Pancreas (tissue), 10 donors: ENCODE data around the gene CEP128. TPM values are rescaled to one million over a fixed set of nuclear protein-coding genes. Genes with fewer than 3 reads are reported as not detected.

ENCODE experiments used
- ATAC-seq, 4 donors: fragments of 200-7000 bp; cut with Tn5 transposase; one replicate each; pipeline versions ENCODE4 v1.8.0 to v1.9.1; 2020; ENCODE audit warnings: mild to moderate bottlenecking in 4 of 4, moderate library complexity in 4 of 4
- DNase-seq, 6 donors: peaks; one replicate each; pipeline ENCODE4 v3.0.0-alpha.2; 2020
- FAIRE-seq: peaks from 2 replicates; lab custom pipeline; 2012; peaks lifted over from hg19 to GRCh38; lab: Jason Lieb, UNC
- H3K27ac ChIP-seq, 4 donors: fragments of 200-600 bp; sonication (generic); 1 replicate in 3 of 4; 2 replicates in 1 of 4; pipeline versions ENCODE4 v1.5.0 to v1.8.0; 2020
- H3K27me3 ChIP-seq, 4 donors: fragments of 200-600 bp; one replicate each; pipeline ENCODE4 v1.8.0; 2021
- H3K36me3 ChIP-seq, 3 donors: fragments of 200-600 bp; sonication (generic) in 1 of 3; one replicate each; pipeline versions ENCODE4 v1.5.0 to v1.8.0; 2020 to 2021
- H3K4me1 ChIP-seq, 3 donors: fragments of 200-600 bp; one replicate each; pipeline ENCODE4 v1.8.0; 2021
- H3K4me3 ChIP-seq, 4 donors: fragments of 200-600 bp; sonication (generic) in 2 of 4; one replicate each; pipeline versions ENCODE4 v1.5.0 to v1.8.0; 2020 to 2021
- H3K9me3 ChIP-seq, 4 donors: fragments of 200-600 bp; one replicate each; pipeline ENCODE4 v1.8.0; 2021
- CTCF ChIP-seq, 4 donors: fragments of 200-600 bp; sonication (generic) in 3 of 4; IDR thresholded peaks; one replicate each; pipeline versions ENCODE4 v1.5.0 to v1.8.0; 2021; ENCODE audit warnings: antibody characterized with exemption in 4 of 4
- WGBS, 2 donors: extraction: QIAGEN DNeasy Blood & Tissue Kit; methylation state at CpG; one replicate each; pipeline ENCODE4 v1.1.7; 2013; 5-methylcytosine and 5-hydroxymethylcytosine counted together
- intact Hi-C, 3 donors: fragments of 100-400 bp; cut with DNase I; formaldehyde crosslinking; loops; one replicate each; pipeline versions ENCODE4 v1.11.1 to v1.14.2; 2022
- polyA plus RNA-seq, 2 donors: library from polyadenylated mRNA; stranded (reverse); fragments of 200-250 nt; gene quantifications; one replicate each; pipeline ENCODE4 v1.2.3, GENCODE V29; 2013
- total RNA-seq, 6 donors: library from RNA; stranded (reverse); fragmentation: NEBNext Ultra II Directional in 4 of 6; extraction: Animal tissue kit (Norgen Biotek cat#: 25700) in 4 of 6; gene quantifications; one replicate each; pipeline versions ENCODE4 v1.2.1 to v1.2.4, GENCODE V29; 2021 to 2023
- donor health status: healthy with polysubstance abuse.
- donor health status: DM: no; HTN: no; CAD: no; lungs with moderate emphysema.
- donor health status: DM: no; HTN: no; CAD: no.
- donor health status: control.
- donor health status: control.
- donor health status: Bipolar disorder and iron deficiency.
- donor health status: DM: yes; HTN: yes; CAD: no.
- donor health status: DM: no; HTN: no; CAD: no.
- donor health status: DM: no; HTN: no; CAD: no.
- donor health status: DM: yes; HTN: yes; CAD: no.

Gene CEP128
- total and polyA plus RNA-seq, 8 donors: 0.92 to 2.8 (median 2.0) TPM

GRCh38 chr14:80575763-80576162 lies 365.8 kb downstream of the CEP128 start:
- Histone ChIP-seq H3K27ac (no peak overlapping the region), H3K27me3 (no peaks in the 10 kb centered on the region), H3K36me3 (no peaks in the 10 kb centered on the region), H3K4me1 (no peaks in the 10 kb centered on the region), H3K9me3 (no peaks in the 10 kb centered on the region), H3K4me3 (no peak overlapping the region)
- TF ChIP-seq CTCF (IDR thresholded peaks at IDR 0.05): no peak
- ATAC-seq (no peak), DNase-seq (no peak), FAIRE-seq (no peak)
- intact Hi-C loops: no loop called here
- 80 to 84% methylated on average over 2 of the region's 2 CpGs for WGBS, 2 donors

- no peak for ATAC-seq
- FAIRE-seq: no peak
- Histone ChIP-seq H3K9me3 (no peaks in the 10 kb centered on the region), H3K36me3 (no peaks in the 10 kb centered on the region), H3K27me3 (no peaks in the 10 kb centered on the region), H3K4me1 (no peaks in the 10 kb centered on the region), H3K27ac (no peak overlapping the region), H3K4me3 (no peak overlapping the region)
- WGBS, 2 donors: 97 to 100% methylated on average over 6 of the region's 6 CpGs
- intact Hi-C loops: no loop called here
- TF ChIP-seq CTCF (IDR thresholded peaks at IDR 0.05): no peak
- no peak for DNase-seq
Measured at GRCh38 chr14:80572666-80573065, 368.9 kb downstream of the CEP128 start.

GRCh38 chr14:80570930-80571298 lies 370.6 kb downstream of the CEP128 start:
- Histone ChIP-seq H3K4me3 (no peak overlapping the region), H3K36me3 (no peaks in the 10 kb centered on the region), H3K27me3 (no peaks in the 10 kb centered on the region), H3K9me3 (no peaks in the 10 kb centered on the region), H3K4me1 (no peaks in the 10 kb centered on the region), H3K27ac (no peak overlapping the region)
- no peak for TF ChIP-seq CTCF (IDR thresholded peaks at IDR 0.05)
- ATAC-seq (no peak), FAIRE-seq (no peak), DNase-seq (no peak)
- intact Hi-C loops: no loop called here
- WGBS, 2 donors: 83 to 91% methylated on average over 3 of the region's 3 CpGs

GRCh38 chr14:80567905-80568536 lies 373.5 kb downstream of the CEP128 start:
- ATAC-seq (no peak), FAIRE-seq (no peak), DNase-seq (no peak)
- no peaks in the 10 kb centered on the region for H3K4me1 ChIP-seq
- no peaks in the 10 kb centered on the region for H3K36me3 ChIP-seq
- no peaks in the 10 kb centered on the region for H3K27me3 ChIP-seq
- TF ChIP-seq CTCF (IDR thresholded peaks at IDR 0.05): no peak
- H3K27ac ChIP-seq: no peak overlapping the region
- intact Hi-C loops: no loop called here
- H3K9me3 ChIP-seq: no peaks in the 10 kb centered on the region
- 71 to 89% methylated on average over 6 of the region's 6 CpGs for WGBS, 2 donors
- H3K4me3 ChIP-seq: no peak overlapping the region

- WGBS, 2 donors: 66 to 78% methylated on average over 5 of the region's 5 CpGs
- intact Hi-C loops: no loop called here
- Histone ChIP-seq H3K4me1 (no peaks in the 10 kb centered on the region), H3K36me3 (no peaks in the 10 kb centered on the region), H3K4me3 (no peak overlapping the region), H3K27me3 (no peaks in the 10 kb centered on the region), H3K27ac (no peak overlapping the region), H3K9me3 (no peaks in the 10 kb centered on the region)
- ATAC-seq (no peak), FAIRE-seq (no peak), DNase-seq (no peak)
- TF ChIP-seq CTCF (IDR thresholded peaks at IDR 0.05): no peak
Measured at GRCh38 chr14:80565001-80565400, 376.5 kb downstream of the CEP128 start.
